GM21528 (cell line): ENCODE data around the gene DNAH6.
A peak's percentile ranks its signal among the peaks of the same experiment; 100 is the strongest.

Experiments used
- ATAC-seq: cut with Tn5 transposase; IDR thresholded peaks from one replicate; pipeline ENCODE4 v1.9.1; 2021; ENCODE audit warnings: mild to moderate bottlenecking, moderate library complexity; ENCODE audit not compliant: unreplicated experiment, low FRiP score

Gene DNAH6

DNA sequence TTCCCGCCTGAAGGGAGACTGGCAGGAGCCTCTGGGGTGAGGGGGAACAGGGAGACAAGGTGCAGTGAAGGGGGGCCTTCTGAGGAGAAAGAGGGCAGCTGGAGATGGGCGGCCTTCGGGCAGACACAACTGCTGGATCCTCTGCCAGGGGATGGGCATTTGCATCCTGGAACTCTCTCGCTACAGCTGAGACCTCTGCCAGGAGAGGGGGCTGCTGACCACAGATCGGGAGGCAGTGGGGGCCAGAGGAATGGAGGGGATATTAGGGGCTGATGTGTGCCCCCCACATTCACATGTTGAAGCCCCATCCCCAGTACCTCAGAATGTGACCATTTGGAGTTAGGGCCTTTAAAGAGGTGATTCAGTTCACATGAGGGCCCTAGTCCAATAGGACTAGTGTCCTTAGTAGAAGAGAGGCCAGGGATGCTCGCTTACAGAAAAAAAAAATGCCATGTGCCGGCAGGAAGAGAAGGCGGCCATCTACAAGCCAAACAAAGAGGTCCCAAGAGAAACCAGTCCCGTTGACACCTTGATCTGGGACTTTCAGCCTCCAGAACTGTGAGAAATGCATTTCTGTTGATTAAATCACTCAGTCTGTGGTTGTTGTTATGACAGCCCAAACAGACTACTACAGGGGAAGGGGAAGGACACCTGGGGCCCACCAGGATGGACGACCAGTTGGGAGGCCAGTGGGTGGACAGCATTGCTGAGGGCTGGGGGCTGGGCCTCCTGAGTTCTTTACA, 314.6 kb downstream of the DNAH6 start:
- ATAC-seq: no peak

DNA sequence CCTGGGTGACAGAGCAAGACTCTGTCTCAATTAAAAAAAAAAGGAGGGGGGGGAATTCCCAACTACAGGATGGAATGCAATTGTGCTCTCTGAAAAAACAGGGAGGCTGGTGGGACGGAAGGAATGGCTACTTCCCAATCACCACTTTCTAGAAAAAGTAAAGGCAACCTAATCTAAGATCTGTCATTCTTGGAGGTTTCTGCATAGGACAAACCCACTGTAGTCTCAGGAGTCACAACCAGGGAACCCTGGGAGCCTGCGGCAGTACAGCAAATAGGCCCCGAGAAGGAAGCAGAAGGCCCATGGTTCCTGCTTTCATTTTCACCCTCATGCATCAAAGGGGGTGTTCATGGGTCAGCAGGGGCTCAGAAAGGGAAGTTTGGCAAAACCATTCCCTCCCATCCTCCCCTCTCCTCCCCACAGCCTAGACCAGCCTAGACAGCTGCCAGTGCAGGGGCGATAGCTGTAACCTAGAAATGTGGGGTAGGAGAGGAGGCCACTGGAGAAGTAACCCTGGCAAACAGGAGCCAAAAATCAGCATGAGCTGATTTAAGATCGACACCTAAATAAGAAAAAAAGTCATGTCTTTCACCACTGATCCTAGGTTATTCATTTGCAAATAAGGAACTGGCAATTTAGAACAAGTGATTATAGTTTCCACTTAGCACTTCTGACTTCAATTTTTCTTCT, 316.6 kb downstream of the DNAH6 start:
- ATAC-seq: peak; percentile 90

DNA sequence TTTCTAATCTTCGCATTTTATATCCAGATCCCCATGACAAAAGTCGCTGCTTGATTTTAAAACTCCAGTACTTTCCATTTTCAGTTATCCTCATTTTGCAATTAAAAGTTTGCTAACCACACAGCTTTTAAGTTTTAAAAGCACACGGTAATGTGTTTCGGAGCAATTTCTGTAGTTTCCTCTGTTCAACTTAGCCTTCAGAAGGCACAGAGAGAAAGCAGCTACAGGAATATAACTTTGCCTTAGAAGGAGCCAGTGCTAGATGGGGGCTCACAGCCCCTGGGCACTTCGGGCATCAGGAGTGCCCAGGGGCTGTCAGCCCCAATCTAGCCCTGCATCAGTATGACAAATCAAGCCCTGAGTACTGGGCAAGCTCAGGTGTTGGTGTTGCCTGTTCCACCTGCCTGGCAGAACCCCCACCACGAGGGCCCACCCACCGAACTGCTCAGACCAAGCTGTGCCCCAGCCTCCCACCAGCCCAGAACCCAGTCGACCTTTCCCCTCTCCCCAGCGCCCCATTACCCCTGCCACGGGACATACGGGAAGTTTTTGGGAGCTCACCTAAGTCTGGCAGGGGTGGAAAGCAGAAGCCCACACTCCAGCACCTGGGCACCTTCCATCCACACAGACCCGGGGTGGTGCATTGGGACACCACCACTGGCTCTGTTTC, 317.3 kb downstream of the DNAH6 start:
- no peak for ATAC-seq

DNA sequence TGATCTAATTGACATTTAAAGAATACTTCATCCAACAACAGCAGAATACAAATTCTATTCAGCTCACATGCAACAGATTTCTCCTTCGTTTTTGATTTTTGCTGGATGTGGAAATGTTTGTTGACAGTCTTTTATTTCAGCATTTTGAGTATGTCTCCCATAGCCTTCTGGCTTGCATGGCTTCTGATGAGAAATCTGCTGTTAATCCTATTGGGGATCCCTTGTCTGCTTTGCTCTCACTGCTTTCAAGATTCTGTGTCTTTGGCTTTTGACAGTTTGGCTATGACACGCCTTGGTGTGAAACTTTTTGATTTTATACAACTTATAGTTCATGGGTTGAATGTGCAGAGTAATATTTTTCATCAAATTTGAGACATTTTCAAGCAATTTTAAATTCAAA, 319.9 kb downstream of the DNAH6 start:
- no peak for ATAC-seq

DNA sequence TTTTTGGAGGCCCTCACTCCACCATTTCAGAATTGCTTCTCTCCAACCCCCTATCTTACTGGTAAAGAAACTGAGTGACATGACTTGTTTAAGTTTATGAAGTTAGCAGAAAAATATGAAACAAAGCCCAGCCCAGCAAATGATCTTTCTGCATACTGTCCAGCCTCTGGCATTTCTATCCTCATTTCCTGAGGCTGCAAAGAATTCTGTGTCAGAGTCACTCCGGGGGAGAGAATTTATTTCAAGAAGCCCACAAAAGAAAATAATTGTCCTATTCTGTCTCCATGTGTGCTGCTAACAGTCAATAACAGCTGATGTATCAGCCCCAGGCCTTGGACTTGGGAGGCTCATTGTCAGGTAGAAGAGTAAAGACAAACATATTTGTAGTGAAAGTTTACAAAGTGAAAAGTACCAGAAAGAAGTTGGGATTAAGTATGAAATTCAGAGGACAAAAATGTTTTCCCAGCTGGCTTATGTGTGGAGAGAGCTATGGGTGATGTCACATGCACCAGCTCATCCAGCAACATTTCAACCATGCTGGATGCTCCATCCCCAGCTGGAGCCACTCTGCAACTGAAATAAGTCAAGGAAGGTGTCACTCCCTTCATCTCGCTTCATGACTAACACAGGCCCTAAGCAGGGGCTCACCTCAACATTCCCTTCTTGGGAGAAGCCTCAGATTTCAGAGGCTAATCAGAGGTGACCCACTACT, 322.3 kb downstream of the DNAH6 start:
- ATAC-seq: no peak

DNA sequence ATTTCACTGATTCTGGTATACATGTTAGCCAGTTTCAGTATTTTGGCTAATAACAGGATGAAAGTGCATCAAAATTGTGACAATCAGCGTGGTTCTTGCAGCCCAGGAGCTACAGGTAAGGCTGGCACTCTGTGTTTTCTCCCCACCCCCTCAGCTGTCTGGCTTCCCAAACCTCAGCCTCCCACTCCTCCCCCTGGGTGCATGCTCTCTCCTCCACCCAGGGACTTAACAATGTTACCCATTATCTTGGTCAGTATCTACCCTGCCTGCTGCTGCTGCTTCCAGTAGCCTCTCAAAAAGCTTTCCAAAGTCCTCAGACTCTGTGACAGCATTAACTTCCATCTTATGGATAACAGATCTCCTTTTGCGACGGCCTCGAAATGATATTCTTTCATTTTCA, 323.6 kb downstream of the DNAH6 start:
- no peak for ATAC-seq

DNA sequence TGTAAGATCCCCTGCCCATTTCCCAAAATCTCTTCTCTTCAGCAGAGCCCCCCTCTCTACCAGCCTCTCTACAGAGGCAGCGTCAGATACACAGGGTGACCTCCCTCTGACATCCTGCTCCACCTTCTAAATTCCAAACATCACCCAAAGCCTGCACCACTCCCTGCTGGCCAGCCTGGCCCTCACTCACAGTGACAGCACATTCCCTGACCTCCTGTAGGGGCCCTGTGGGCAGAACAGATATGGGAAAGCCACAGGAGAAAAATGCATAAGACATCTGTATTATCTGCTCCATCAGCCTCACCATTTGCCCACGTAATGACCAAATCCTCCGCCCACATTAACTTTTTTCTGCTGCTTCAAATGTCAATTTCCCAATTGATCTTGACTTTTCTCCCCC, 324.0 kb downstream of the DNAH6 start:
- ATAC-seq: no peak

DNA sequence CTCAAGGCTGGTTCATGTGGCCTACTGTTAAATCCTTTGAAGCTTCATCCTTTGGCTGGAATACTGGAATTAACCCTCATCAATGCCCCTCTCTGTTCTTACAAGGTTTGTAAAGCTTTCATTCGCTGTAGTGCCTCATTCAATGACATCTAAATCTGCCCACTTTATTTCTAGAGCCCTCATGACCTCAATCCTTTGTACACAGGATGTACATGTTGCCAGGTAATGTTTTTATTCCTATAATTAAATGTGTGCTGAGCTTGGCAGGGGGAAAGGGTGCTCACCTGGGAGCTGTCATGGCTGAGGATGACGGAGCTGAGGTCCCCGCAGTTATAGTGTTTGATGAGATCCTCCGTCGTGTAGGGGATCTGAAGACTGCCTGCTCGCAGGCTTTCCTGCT, 325.3 kb downstream of the DNAH6 start:
- no peak for ATAC-seq

DNA sequence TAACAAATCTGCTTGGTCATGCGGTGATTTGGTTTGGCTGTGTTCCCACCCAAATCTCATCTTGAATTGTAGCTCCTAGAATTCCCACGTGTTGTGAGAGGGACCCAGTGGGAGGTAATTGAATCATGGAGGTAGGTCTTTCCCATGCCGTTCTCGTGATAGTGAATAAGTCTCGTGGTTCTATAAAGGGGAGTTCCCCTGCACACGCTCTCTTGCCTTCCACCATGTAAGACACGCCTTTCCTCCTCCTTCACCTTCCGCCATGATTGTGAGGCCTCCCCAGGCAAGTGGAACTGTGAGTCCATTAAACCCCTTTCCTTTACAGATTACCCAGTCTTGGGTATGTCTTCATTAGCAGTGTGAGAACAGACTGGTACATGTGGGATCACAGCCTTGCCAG, 327.8 kb downstream of the DNAH6 start:
- no peak for ATAC-seq

DNA sequence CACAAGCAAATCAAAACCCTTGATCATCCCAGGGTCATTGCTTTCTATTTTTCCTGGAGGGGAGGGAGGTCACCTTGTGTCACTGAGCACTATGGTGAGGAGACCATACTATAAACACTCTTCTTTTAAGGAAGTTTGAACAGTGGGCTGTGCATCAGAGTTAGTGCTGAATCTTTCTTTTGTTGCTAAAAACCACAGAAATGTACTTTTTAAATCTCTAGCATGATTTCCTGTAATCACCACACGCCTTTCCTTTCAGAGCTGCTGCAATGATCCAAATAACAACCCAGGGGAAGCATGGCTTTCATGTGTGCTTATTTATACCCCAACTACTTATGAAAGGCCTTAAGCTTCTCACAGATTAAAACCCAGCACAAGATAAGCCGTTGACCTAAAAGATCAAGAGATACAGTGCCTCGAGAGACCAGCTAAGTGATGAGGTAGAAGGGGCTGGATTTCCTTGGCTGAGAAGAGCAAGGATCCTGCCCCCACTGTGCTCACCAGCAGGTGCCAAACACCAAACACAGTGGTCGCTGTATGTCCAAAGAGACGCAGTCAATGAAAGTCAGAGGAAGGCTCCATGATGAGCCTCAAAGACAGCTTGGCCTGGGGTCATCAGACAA, 329.9 kb downstream of the DNAH6 start:
- no peak for ATAC-seq

DNA sequence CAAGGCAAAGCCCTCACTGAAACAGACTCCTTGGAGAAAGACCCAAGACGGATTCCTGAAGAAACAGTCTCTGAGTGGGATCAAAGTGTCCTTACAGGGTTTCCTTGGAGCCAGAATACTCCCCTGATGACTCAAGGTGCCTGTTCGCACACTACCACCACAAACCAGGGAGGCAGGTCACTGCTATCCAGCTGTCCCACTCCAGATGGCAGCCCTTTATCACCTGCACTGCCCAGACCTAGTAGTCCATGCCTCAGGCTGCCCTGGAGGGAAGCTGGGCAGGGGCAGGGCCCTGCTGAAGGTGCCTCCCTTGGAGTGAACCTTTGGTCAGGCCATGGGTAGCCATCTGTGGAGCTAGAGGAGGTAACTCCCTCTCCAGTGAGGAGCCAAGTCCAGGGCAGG, 330.4 kb downstream of the DNAH6 start:
- no peak for ATAC-seq

DNA sequence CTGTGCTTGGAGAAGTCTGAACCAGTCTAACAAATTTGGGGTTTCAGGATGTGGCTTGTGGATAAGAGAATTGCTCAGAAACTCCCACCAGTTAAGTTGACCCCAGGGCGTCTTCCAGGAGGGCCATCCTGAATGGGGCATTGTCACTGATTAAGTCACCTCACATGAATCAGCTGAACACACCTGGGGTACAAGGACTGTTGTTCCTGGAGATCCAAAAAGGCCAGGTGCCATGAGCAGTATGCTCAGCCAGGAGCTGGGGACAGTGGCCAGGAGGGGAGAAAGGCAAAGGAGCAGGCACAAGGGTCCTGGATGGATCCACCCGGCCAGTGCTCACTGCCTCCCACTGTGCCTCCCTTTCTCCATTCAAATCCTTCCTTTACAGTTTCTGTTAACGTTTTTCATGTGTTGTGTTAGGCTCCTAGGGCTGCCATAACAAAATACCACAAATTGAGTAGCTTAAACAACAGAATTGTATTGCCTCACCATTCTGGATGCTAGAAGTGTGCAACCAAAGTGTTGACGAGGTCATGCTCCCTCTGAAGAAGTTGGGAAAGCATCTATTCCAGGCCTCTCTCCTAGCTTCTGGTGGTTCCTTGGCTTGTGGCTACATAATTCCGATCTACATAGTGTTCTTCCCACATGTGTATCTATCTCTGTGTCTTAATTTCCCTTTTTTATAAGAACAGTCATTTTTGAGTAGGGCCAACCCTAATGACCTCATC, 331.2 kb downstream of the DNAH6 start:
- ATAC-seq: no peak

DNA sequence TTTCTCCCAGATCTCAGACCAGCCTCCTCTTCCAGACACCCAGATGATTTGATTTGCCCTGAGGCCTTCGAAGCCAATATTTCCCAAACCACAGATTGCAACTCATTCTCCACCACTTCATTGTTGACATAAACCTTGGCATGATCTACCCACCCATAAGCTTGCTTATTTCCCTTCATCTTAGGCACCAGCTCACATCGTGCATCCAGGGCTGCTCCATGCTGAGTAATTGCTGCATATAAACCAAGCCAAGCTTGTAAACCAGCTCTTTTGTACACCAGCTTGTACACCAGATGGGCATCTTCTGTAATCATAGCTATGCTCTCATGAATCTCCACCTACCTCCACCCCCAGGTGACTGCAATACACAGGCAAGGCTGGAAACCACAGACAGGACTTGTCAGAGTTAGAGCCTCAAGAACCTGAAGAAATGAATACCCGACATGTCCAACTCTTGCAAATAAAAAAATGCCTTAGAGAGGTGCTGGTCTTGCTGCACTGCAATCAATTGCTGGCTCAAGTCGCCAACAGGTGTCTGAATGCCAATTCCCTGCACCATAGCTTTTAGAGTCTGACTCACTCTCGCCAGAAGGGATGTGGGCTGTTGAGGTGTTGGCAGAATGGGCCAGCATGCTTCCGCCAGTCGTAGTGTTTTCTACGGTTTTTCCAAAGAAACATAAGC, 333.1 kb downstream of the DNAH6 start:
- ATAC-seq: no peak

DNA sequence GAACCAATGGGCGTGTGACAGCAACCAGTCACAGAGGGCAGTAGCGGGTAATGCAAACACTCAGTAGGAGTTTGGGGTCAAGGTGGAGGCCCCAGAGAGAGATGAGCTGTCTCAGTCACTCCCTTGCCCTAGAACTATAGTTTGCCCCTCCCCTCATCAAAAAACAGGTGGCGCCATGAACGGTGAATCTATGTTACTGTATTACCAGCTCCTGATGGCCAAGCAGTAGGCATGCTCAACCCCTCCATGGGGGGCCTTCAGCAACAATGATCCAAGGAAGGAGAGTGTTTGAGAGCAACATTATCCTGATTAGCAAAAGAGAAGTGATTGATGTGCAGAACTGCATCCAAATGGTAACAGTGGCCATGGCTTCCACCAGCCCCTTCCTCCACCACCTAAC, 334.2 kb downstream of the DNAH6 start:
- ATAC-seq: no peak

DNA sequence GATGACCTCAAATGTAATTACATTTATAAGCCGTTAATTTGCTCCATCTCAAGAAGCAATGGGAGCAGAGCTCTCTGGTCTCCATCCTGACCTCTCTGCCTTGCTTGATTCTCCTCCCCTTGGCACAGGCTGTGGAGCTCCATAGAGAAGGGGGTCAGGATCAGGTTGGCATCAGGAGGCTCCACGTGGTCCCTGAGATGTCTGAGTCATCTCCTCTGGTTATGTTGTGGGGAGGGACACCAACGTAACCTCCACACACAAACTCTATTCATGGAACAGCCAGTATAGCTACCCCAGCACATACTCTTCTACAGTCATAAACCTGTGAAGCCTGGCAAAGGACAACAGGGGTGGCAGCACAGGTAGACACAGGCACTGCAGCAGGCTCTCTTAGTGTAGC, 335.6 kb downstream of the DNAH6 start:
- no peak for ATAC-seq

DNA sequence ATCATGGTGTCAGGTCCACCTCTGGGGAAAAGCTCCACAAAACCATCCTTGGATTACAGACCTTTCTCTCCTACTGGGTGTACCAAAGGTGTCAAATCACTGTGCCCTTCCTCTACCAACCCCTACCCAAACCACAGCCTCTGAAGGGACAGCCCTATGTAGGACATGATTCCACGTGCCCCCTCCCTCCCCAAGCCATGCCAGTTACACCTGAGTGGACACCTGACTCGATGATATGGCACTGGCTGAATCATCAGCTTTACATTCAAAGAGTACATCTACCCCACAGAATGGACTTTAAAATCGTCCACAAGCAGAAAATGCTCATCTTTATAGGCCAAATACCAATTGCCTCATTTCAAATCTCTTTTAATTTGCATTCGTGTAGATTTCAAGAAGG, 338.6 kb downstream of the DNAH6 start:
- no peak for ATAC-seq

DNA sequence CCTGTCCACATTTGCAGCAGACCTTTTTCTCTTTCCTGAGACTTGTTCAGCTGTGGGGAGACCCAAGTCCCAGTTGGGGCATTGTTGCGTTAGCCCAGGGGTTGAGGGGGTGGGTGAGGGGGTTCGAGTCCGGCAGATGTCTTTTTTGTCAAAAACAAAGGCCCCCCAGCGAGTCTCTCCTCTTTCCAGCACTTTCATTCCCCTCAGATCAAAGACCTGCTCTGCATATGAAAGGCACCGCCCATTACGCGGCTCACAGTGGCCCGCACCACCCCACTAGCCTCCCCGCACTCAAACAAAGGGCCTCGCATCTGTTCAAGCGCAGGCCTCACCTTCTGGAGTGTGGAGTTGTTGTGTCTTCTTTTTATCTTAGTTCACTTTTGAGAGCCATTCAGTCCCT, 339.4 kb downstream of the DNAH6 start:
- no peak for ATAC-seq

DNA sequence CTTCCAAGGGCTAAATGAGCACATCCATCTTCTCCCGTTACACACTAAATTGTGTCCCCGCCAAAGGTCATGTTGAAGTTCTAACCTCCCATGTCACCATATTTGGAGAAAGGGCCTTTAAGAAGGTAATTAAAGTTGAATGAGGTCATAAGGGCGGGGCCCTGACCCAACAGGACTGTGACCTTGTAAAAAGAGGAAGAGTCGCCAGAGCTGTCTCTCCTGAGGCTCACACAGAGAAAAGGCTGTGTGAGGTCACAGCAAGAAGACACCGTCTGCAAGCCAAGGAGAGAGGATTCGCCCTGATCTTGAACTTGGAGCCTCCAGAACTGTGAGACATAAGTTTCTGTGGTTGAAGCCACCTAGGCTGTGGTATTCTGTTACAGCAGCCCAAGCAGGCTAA, 340.5 kb downstream of the DNAH6 start:
- no peak for ATAC-seq

DNA sequence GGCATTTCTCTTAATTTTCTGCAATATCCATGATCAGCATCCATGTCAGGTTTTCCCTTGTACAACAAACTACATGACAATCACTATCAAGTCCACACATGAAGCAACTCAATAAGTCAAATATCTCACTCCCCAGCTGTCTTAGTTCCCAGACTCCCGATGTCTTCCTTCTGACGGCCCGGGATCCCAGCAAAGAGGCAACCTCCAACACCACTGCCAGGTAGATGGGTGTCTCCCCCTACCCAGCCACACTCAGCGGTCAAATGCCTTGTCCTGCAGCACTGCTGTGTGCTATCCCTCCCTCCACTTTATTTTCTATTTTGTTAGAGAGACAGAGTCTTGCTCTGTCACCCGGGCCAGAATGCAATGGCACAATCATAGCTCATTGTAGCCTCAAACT, 341.3 kb downstream of the DNAH6 start:
- ATAC-seq: no peak

DNA sequence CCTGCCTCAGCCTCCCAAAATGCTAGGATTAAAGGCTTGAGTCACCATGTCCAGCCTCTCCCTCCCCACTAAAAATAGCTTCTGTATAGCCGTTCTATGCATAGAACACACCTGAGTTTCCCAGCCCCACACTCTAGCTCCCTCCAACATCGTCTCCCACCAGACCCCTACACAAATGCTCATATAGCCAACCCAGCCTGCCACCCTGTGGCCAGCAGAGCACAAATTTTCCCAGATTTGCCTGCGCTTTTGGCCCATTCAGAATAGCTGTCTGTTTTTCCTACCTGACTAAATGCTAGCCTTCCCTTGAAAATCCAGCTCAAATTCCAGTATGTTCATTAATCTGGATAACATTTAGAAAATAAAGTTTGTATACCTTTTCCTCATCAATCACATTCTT, 341.8 kb downstream of the DNAH6 start:
- ATAC-seq: no peak
